ENCODE measurements around the gene BRD3. TPM values are rescaled to one million over a fixed set of nuclear protein-coding genes. Genes with fewer than 3 reads are reported as not detected.

Gene BRD3
- total RNA-seq, 1 experiment from 2014 or later: 40.7 TPM

- no peak for TF ChIP-seq REST (IDR thresholded peaks at IDR 0.05; ENCODE audit: low read depth)
Observed at GRCh38 chr9:133992780-133993634, 74.8 kb downstream of the BRD3 start (continued).

- RAD21 ChIA-PET (ENCODE audit: low non-redundant PET in 1 of 2, low total read pairs in 2 of 2, uncharacterized antibody in 2 of 2, unreplicated experiment in 2 of 2): no interaction called here
- peak within 1 kb of the TSS; percentile 80 to 90 for H3K4me3 ChIP-seq (replicated peaks in 1 of 2; ENCODE audit: low read depth in 1 of 2, low read length in 2 of 2)
- peak within 1 kb of the TSS; percentile 99 for H3K4me2 ChIP-seq (ENCODE audit: low read length)
- POLR2A ChIA-PET: no interaction called here
- peak within 1 kb of the TSS; percentile 89 for H3K27ac ChIP-seq (ENCODE audit: low read depth, low read length)
- peaks cover 19 to 40% of the 10 kb centered on the region in 2 experiments for H3K4me1 ChIP-seq (ENCODE audit: control insufficient read depth in 1 of 2, insufficient read depth in 2 of 2, low read length in 2 of 2)
- no peaks in the 10 kb centered on the region for H3K9me2 ChIP-seq (ENCODE audit: insufficient read depth)
- ATAC-seq (peak; percentile 67), DNase-seq (ENCODE audit: low read depth, low spot score) (peak; percentile 29)
- BruUV-seq (replicated peaks): no TSS peak
- no peaks in the 10 kb centered on the region for H3K36me3 ChIP-seq (ENCODE audit: control insufficient read depth in 1 of 2, insufficient read depth in 2 of 2, low read length in 2 of 2)
- peak within 1 kb of the TSS; percentile 45 for H2AFZ ChIP-seq (ENCODE audit: low read depth, low read length, poor library complexity, severe bottlenecking)
- H3K27me3 ChIP-seq (ENCODE audit: insufficient read depth, low read length): no peaks in the 10 kb centered on the region
- CTCF ChIA-PET: interaction anchor here (1.6 to 3.8 kb wide), 2 partner anchors 33 to 198 kb away, joined by 10 to 27 read pairs; partner anchors contain the start of gene BRD3OS
- TF ChIP-seq SRF (IDR thresholded peaks at IDR 0.05; ENCODE audit: low read depth): no peak
- TF ChIP-seq POLR2A (IDR thresholded peaks at IDR 0.05; ENCODE audit: borderline replicate concordance, extremely low read depth, insufficient read depth, insufficient read length): peak; percentile 53
- peak; percentile 74 for TF ChIP-seq POLR2AphosphoS5 (IDR thresholded peaks at IDR 0.05; ENCODE audit: low read depth, low read length)
- TF ChIP-seq ZFX (IDR thresholded peaks at IDR 0.05): peak; percentile 43; the same call in 1 of the 2 replicates
- TF ChIP-seq REST (IDR thresholded peaks at IDR 0.05; ENCODE audit: low read depth): no peak
- no peak for TF ChIP-seq EZH2phosphoT487 (IDR thresholded peaks at IDR 0.05; ENCODE audit: borderline replicate concordance)
- no peak for TF ChIP-seq CEBPB (IDR thresholded peaks at IDR 0.05; ENCODE audit: low read depth)
- H3K9me3 ChIP-seq (ENCODE audit: control insufficient read depth in 1 of 2, insufficient read depth in 1 of 2, low read depth in 1 of 2, low read length in 2 of 2): no peaks in the 10 kb centered on the region
- H4K20me1 ChIP-seq (ENCODE audit: insufficient read depth): no peaks in the 10 kb centered on the region
- H3K9ac ChIP-seq (ENCODE audit: low read length): peak within 1 kb of the TSS; percentile 82
- intact Hi-C loops (cut with micrococcal nuclease): loop anchor here (2.0 to 10.0 kb wide), 4 partner anchors 117 to 637 kb away; partner anchors contain the start of genes SURF1 and SURF2
- peaks cover 40% of the 10 kb centered on the region for H3K79me2 ChIP-seq (ENCODE audit: insufficient read depth, low read length)
Observed at GRCh38 chr9:133991964-133992779, 75.7 kb downstream of the BRD3 start, which contains the start of gene VAV2. TSS of gene VAV2 (minus strand) at chr9:133992324. CDS start at chr9:133992278, 46 bp downstream.

Data from HCT116 (cell line).